KOPT-K1 (cell line): ENCODE measurements around the gene TTLL3.
A peak's percentile ranks its signal among the peaks of the same experiment; 100 is the strongest.
"Not testable (repeated sequence)": the region's sequence is repeated elsewhere in the genome, so short reads cannot be mapped to it uniquely, and the experiment has no call there.

Experiments
- H3K27ac ChIP-seq: fragments of 200-600 bp; sonication (generic); 2 replicates; pipeline ENCODE4 v1.5.1; 2016; ENCODE audit warnings: antibody characterized with exemption, mild to moderate bottlenecking, low read depth, low read length; ENCODE audit not compliant: poor library complexity, severe bottlenecking
- H3K36me3 ChIP-seq: fragments of 200-600 bp; sonication (generic); 2 replicates; pipeline ENCODE4 v1.5.1; 2017; ENCODE audit warnings: antibody characterized with exemption, mild to moderate bottlenecking, low read length, moderate library complexity; ENCODE audit not compliant: insufficient read depth
- H3K9me3 ChIP-seq: fragments of 200-600 bp; sonication (generic); 2 replicates; pipeline ENCODE4 v1.5.1; 2017; ENCODE audit warnings: antibody characterized with exemption, low read length, mild to moderate bottlenecking; ENCODE audit not compliant: insufficient read depth, poor library complexity, severe bottlenecking

Gene TTLL3

DNA sequence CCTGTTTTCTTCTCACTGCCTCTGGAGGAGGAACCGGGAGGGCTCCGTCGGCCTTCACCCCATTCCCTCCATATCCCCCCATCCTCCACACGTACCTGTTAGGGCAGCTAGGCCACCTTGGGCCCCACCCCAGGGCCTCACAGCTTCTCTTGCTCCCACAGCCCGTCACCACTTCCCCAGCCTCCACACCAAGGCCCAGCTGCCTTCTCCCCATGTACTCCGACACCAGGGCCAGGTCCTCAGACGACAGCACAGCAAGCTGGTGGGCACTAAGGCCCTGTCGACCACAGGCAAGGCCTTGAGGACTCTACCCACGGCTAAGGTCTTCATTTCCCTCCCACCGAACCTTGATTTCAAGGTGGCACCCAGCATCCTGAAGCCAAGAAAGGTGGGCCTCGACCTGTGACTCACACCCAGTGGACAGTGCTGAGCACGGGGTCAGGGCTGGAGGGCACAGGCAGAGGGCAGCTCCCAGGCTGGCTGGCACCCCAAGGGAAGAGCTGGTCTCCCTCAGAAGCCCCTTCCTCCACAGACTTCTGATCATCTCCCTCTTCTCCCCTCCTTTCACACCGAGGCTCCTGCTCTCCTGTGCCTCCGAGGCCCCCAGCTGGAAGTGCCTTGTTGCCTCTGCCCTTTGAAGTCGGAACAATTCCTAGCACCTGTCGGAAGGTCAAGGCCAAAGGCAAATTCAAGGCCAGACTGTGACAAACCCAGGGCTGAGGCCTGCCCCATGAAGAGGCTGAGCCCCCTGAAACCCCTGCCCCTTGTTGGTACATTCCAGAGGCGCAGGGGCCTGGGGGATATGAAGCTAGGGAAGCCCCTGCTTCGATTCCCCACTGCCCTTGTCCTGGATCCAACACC, 24.7 kb downstream of the TTLL3 start:
- Histone ChIP-seq H3K9me3 (no peaks in the 10 kb centered on the region), H3K27ac (no peak overlapping the region), H3K36me3 (peaks cover 99% of the 10 kb centered on the region)

DNA sequence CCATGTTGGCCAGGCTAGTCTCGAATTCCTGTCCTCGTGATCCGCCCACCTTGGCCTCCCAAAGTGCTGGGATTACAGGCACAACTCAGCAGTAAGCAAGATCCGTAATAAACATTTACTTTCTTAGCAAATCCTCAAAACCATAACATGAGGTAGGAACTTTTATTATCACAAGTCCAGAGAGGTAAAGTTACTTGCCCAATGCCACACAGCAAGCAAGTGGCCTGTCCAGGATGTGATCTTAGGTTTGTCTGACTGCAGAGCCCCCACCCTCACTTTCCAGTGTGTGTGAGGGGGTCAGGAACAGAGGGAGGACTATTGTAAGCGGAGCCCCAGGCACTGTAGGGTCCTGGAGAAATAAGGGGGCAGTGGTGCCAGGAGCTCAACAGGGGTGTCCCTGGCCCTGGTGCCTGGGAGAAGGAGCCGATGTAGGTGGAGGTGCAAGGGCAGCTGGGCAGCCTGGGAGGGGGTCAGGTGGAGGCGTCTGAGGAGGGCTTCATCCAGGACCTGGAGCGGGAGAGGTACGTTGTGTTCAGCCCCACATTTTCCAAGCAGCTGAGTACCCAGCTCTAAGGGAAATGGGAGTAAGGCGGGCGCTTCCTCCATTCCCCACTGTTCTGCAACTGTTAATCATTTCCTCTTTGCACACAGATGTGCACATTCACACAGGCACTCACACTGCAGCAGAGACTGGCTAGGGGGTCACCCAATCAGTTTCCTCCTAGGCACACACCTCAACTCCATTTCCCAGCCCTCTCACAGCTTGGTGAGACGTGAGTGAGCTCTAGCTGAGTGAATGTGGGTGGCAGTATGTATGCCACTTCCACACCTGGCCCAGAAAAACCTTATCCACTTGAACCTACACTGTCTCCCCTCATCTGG, 27.9 kb downstream of the TTLL3 start:
- Histone ChIP-seq H3K36me3 (peaks cover 91% of the 10 kb centered on the region), H3K27ac (no peak overlapping the region), H3K9me3 (no peaks in the 10 kb centered on the region)

DNA sequence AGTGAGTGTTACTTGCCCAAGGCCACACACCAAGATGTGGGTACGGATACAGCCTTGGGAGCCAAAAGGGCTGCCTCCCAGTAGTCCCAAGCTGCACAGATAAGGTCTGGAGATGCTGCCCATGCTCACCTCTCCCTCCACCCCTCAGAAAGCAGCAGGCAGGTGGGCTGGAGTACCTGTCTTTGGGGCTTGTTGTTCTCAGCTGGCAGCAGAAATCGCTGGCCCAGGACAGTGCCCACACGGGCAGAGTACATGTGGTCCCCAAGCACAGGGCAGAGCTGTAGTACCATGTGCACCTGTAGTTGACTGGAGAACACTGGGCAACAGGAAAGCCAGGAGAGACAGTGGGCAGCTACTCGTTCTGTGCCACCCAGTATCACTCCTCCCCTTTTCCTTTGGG, 28.8 kb downstream of the TTLL3 start:
- no peak overlapping the region for H3K27ac ChIP-seq
- peaks cover 82% of the 10 kb centered on the region for H3K36me3 ChIP-seq
- H3K9me3 ChIP-seq = no peaks in the 10 kb centered on the region

DNA sequence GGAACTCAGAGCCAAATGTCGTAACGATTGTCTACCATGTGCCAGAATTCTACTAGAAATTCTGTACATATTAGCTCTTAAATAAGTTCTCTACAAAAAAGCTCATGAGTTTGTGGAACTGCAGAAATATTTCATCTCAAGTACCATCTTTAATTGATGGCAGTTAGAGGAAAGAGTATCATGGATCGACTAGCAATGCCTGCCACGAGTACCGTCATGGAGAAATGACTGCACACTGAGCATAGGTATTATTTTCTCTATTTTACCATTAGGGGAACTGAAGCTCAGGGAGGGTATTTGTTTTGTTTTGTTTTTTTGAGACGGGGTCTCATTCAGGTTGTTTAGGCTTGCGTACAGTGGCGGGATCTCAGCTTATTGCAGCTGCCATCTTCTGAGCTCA, 31.0 kb downstream of the TTLL3 start:
- Histone ChIP-seq H3K36me3 (peaks cover 60% of the 10 kb centered on the region), H3K9me3 (no peaks in the 10 kb centered on the region), H3K27ac (no peak overlapping the region)

DNA sequence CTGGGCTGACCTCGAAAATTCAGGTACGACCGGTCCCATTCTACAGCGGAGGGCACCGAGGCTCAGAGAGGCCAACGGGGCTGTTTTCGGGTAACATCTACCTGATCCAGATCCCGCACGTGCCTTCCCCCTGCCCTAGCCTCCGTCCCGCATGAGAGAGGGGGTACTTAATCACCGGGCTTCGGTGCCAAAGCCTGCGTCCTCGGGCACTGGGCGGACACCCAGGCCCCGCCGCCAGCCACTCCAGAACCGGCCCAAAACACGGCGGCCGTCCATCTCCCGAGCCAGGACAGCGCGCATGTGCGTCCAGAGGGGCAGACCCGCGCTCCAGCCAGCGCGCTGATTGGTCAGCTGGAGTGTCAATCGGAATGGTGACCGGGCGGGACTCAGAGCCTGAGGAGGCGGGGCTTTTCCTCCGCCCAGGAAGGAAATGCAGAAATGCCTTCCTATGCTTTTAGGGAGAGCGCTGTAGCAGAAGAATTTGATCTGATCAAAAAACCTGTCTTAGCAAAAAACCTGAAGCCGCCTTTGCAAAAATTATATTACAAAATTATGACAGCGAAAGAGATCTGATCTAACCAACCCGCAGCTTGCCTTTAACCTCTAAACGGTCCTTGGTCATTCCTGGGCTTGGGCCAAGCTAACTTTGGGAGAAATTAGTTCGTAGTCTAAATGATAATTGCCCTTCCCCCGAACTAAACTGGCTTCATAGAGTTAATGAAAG, 33.8 kb downstream of the TTLL3 start, which contains the start of gene RPUSD3:
Gene RPUSD3 (minus strand): TSS at position 294 of the 724 bp plus-strand sequence. CDS start 18 bp downstream, at position 276.
- H3K27ac ChIP-seq = peak within 1 kb of the TSS; percentile 70
- H3K36me3 ChIP-seq = peaks cover 33% of the 10 kb centered on the region
- H3K9me3 ChIP-seq = no peaks in the 10 kb centered on the region

DNA sequence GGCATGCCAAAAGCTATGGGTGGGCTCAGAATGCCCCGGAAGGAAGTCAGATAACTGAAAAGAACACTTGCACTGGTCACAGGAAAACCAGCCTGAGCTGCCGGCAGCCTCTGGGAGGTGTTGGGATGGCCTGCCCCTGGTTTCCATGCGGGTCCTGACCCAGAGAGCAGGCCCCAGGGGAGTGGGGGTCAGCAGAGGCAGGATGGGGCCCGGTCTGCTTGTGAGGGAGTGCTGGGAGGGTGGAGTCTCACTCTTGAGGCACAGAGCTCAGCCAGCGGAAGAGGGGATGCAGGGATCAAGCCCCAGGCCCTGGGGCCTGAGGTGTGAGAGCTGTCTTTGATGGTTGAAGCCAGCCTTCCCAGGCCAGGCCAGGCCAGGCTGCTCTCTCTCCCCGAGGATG, 36.2 kb downstream of the TTLL3 start:
- Histone ChIP-seq H3K9me3 (no peaks in the 10 kb centered on the region), H3K27ac (no peak overlapping the region), H3K36me3 (peaks cover 9% of the 10 kb centered on the region)

DNA sequence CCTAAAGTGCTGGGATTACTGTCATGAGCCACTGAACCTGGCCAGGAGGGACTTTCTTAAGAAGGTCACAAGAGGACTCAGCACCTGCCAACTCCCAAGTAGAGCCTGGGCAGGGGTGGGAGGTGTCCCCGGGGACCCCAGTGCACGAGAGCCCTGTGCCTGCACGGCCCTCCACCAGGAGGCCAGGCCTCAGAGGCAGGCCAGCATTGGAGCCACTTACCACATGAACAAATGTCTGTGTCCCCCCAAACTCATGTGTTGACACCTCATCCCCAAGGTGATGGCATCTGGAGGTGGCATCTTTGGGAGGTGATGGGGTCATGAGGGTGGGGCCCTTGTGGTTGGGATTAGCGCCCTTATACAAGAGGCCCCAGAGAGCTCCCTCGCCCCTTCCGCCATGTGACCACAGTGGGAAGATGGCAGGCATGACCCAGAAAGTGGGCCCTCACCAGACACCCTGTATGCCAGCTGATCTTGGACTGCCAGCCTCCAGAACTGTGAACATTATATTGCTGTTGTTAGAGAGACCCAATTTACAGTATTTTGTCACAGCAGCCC, 36.9 kb downstream of the TTLL3 start:
- peaks cover 2% of the 10 kb centered on the region for H3K36me3 ChIP-seq
- H3K27ac ChIP-seq = no peak overlapping the region
- no peaks in the 10 kb centered on the region for H3K9me3 ChIP-seq

DNA sequence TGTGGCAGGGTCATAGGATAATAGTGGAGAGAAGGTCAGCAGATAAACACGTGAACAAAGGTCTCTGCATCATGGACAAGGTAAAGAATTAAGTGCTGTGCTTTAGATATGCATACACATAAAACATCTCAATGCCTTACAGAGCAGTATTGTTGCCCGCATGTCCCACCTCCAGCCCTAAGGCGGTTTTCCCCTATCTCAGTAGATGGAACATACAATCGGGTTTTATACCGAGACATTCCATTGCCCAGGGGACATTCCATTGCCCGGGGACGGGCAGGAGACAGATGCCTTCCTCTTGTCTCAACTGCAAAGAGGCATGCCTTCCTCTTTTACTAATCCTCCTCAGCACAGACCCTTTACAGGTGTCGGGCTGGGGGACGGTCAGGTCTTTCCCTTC, 37.8 kb downstream of the TTLL3 start:
- not testable (repeated sequence) for H3K9me3 ChIP-seq, H3K36me3 ChIP-seq, H3K27ac ChIP-seq

DNA sequence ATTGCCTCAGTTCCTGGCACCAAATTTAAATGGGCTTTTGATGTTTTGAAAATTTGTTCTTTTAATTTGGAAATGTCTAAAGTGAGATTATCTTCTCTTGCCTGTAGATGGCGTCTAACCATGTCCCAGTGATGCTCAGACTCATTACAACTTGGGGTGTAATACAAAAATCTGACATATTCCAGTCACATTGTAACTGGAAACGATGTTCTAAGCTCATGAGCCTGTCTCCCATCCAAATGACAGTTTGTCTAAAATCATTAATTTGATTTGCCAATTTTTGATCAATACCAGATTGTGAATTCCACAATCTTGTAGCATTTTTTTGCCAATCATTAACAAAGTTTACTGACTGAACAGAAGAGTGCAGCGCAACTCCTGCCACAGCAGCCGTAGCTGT, 38.8 kb downstream of the TTLL3 start:
- not testable (repeated sequence) for H3K36me3 ChIP-seq, H3K9me3 ChIP-seq, H3K27ac ChIP-seq

DNA sequence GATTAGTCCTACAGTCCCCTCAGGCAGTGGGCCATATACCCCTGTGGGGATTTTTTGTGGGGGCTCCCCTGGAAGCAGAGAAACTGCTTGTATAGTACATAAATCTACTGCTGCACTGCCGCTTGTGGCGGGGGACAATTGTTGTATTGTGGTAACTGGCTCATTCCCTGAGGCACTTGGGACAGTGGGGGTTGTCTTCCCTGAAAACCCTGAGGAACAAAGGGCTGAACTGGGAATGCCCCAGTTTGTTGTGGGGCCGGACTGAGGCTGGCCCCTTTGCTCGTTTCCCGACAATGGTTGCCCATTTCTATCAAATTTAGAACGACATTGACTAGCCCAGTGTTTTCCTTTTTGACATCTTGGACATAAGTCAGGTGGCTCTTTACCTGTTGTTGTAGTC, 41.3 kb downstream of the TTLL3 start:
- not testable (repeated sequence) for H3K27ac ChIP-seq, H3K36me3 ChIP-seq, H3K9me3 ChIP-seq

DNA sequence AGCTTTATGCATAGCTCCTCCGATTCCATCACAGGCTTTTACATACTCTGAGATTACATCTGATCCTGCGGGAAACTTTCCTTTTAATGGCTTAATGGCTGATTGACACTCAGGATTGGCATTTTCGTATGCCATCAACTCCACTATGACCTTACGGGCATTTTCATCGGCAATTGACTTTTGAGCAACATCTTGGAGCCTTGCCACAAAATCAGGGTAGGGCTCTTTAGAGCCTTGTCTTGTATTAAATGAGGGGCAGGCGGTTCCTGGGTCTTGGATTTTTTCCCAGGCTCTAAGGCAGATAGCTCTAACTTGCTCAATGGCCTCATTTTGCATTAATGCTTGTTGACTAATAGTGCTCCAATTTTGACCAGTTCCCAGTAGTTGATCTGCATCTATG, 41.9 kb downstream of the TTLL3 start:
- H3K27ac ChIP-seq, H3K9me3 ChIP-seq, H3K36me3 ChIP-seq: not testable (repeated sequence)

DNA sequence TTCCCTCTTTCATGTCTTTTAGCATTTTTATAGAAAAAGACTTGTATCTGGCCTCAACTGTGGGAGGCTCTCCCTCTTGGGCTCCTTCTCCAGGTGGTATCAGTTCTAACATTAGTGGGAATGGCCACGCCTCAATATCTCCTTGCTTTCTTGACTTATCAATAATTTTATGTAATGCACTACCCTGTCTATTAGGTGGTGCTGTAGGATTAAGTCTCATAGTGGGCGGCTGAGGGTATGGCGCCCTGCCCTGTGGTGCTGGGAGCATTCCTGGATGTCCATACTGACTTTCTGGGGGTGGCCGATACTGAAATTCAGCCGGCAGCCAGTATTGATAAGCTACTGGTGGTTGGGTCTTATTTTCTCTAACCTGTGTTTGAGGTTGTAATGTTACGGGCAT, 42.5 kb downstream of the TTLL3 start:
- Histone ChIP-seq H3K27ac (no peak overlapping the region), H3K36me3 (no peaks in the 10 kb centered on the region), H3K9me3 (no peaks in the 10 kb centered on the region)

DNA sequence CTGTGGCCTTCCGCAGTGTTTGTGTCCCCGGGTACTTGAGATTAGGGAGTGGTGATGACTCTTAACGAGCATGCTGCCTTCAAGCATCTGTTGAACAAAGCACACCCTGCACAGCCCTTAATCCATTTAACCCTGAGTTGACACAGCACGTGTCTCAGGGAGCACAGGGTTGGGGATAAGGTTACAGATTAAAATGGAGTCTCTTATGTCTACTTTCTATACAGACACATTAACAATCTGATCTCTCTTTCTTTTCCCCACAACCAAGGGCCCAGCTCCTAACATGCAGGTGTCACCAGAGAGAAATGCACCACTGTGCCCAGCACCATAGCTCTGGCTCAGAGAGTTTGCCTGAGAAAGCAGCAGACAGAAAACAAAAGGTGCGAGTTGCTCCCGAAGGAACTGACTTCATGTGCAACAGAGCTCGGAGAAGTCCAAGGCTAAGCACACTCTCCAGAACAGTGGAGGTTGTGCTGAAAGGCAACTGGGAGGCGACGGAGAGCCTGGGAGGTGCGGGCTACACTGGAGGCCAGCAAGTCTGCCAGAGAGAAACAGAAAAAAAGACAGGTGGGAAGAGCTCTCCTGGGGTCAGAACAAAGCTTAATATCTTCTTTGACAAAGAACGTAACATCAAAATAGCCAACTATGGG, 44.4 kb downstream of the TTLL3 start:
- H3K36me3 ChIP-seq, H3K27ac ChIP-seq, H3K9me3 ChIP-seq: not testable (repeated sequence)

DNA sequence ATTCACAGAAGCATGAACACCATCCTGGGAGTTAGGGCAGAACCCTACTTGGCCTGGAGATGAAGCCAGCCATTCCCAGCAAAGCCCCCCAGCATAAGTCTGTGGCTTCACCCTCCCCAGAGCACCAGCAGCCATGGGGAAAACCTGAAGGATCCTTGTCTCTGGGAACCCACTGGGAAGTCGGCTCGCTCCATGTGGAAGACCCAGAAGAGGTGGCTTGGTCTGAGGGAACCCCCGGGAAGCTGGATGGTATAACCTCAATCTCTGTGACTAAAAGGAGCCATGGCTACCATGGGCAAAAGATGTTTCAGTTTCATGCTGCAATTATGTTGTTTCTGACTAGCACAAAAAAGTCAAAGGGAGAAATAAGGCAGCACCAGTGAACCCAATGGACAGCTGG, 45.5 kb downstream of the TTLL3 start:
- Histone ChIP-seq H3K27ac (no peak overlapping the region), H3K9me3 (no peaks in the 10 kb centered on the region), H3K36me3 (no peaks in the 10 kb centered on the region)
